K562 (cell line): ENCODE measurements around the gene PDE5A.
"Not testable (repeated sequence)": the region's sequence is repeated elsewhere in the genome, so short reads cannot be mapped to it uniquely, and the experiment has no call there.

Source experiments
- CBX1 ChIP-seq: sonication (generic); IDR thresholded peaks from 2 replicates; pipeline ENCODE4 v1.6.1; 2016; ENCODE audit warnings: antibody characterized with exemption, low read depth, mild to moderate bottlenecking
- EZH2 ChIP-seq: IDR thresholded peaks from 2 replicates; pipeline ENCODE4 v1.6.1; 2012; ENCODE audit warnings: low read depth, mild to moderate bottlenecking, inconsistent platforms, low read length, borderline replicate concordance
- IRF2 ChIP-seq: sonication (generic); formaldehyde crosslinking; IDR thresholded peaks from 2 replicates; pipeline ENCODE4 v1.8.1; 2022; ENCODE audit warnings: mild to moderate bottlenecking, missing genetic modification reagents
- KLF16 ChIP-seq: IDR thresholded peaks from 2 replicates; pipeline ENCODE4 v1.6.1; 2016; ENCODE audit warnings: antibody characterized with exemption
- MAFF ChIP-seq: IDR thresholded peaks from 2 replicates; pipeline ENCODE4 v1.6.1; 2012; ENCODE audit warnings: low read length, improper control_type of control experiment
- POLR2AphosphoS5 ChIP-seq: IDR thresholded peaks from 2 replicates; pipeline ENCODE4 v1.6.1; 2011; ENCODE audit warnings: mild to moderate bottlenecking, low read depth, low read length, moderate library complexity; ENCODE audit not compliant: control insufficient read depth, insufficient read depth
- SIN3A ChIP-seq, 2 experiments: fragments of 150-350 bp in 1 of 2; IDR thresholded peaks; 2 replicates each; pipeline ENCODE4 v1.6.1; 2011 to 2016; ENCODE audit warnings: borderline replicate concordance in 2 of 2, low read depth in 2 of 2, low read length in 2 of 2, mild to moderate bottlenecking in 2 of 2, moderate library complexity in 2 of 2; ENCODE audit not compliant: control insufficient read depth in 1 of 2
- SPI1 ChIP-seq: IDR thresholded peaks from 2 replicates; pipeline ENCODE4 v1.6.1; 2011; ENCODE audit warnings: low read depth, low read length, control low read depth, borderline replicate concordance
- TF ChIP-seq, protein P1 (sequence below), 3 experiments: IDR thresholded peaks in 2 of 3; conservative IDR thresholded peaks in 1 of 3; 2 replicates each; pipeline ENCODE4 v1.5.1; 2011 to 2012; ENCODE audit warnings: low read length in 3 of 3, mild to moderate bottlenecking in 3 of 3, control low read depth in 2 of 3, improper control_type of control experiment in 1 of 3, inconsistent platforms in 1 of 3, low read depth in 1 of 3, mixed read lengths in 1 of 3, moderate library complexity in 1 of 3; ENCODE audit not compliant: insufficient read depth in 2 of 3
- TF ChIP-seq, protein P2 (sequence below), 2 experiments: fragments of 450-650 bp; formaldehyde crosslinking in 1 of 2; IDR thresholded peaks; 2 replicates each; pipeline versions ENCODE4 v1.4.0 to v1.6.1; 2014 to 2020; ENCODE audit warnings: mild to moderate bottlenecking in 2 of 2, borderline replicate concordance in 1 of 2, low read depth in 1 of 2

DNA sequence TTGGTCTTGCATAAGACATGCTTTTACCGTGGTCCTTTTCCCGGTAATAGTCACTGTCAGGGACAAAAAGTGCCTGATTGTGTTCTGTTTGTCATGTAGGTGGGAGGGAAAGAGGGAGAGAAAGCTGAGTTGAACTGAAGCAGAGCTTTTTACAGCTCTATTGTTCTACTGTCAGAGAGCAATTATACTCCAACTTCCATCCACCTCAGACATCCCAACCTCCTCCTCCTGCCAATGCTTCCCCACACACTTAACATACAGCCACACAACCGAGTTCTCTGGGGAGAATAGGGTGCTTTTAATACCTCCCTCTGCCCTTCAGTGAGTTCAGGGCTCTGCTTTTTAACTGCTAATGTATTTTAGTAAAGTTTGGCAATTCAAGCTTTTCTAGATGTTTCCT, 159.6 kb downstream of the PDE5A start:
- not testable (repeated sequence) for TF ChIP-seq MAFF; SPI1; KLF16; EZH2; POLR2AphosphoS5; IRF2 (CRISPR knock-in tag); CBX1; SIN3A (IDR thresholded peaks at IDR 0.05; ENCODE audit: borderline replicate concordance in 2 of 2, control insufficient read depth in 1 of 2, low read depth in 2 of 2, low read length in 2 of 2)
- TF ChIP-seq, protein P1, sequence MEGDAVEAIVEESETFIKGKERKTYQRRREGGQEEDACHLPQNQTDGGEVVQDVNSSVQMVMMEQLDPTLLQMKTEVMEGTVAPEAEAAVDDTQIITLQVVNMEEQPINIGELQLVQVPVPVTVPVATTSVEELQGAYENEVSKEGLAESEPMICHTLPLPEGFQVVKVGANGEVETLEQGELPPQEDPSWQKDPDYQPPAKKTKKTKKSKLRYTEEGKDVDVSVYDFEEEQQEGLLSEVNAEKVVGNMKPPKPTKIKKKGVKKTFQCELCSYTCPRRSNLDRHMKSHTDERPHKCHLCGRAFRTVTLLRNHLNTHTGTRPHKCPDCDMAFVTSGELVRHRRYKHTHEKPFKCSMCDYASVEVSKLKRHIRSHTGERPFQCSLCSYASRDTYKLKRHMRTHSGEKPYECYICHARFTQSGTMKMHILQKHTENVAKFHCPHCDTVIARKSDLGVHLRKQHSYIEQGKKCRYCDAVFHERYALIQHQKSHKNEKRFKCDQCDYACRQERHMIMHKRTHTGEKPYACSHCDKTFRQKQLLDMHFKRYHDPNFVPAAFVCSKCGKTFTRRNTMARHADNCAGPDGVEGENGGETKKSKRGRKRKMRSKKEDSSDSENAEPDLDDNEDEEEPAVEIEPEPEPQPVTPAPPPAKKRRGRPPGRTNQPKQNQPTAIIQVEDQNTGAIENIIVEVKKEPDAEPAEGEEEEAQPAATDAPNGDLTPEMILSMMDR (IDR thresholded peaks at IDR 0.05 in 2 of 3, conservative IDR thresholded peaks at IDR 0.05 in 1 of 3; ENCODE audit: insufficient read depth in 2 of 3, low read depth in 1 of 3, low read length in 3 of 3): not testable (repeated sequence)
- TF ChIP-seq, protein P2, sequence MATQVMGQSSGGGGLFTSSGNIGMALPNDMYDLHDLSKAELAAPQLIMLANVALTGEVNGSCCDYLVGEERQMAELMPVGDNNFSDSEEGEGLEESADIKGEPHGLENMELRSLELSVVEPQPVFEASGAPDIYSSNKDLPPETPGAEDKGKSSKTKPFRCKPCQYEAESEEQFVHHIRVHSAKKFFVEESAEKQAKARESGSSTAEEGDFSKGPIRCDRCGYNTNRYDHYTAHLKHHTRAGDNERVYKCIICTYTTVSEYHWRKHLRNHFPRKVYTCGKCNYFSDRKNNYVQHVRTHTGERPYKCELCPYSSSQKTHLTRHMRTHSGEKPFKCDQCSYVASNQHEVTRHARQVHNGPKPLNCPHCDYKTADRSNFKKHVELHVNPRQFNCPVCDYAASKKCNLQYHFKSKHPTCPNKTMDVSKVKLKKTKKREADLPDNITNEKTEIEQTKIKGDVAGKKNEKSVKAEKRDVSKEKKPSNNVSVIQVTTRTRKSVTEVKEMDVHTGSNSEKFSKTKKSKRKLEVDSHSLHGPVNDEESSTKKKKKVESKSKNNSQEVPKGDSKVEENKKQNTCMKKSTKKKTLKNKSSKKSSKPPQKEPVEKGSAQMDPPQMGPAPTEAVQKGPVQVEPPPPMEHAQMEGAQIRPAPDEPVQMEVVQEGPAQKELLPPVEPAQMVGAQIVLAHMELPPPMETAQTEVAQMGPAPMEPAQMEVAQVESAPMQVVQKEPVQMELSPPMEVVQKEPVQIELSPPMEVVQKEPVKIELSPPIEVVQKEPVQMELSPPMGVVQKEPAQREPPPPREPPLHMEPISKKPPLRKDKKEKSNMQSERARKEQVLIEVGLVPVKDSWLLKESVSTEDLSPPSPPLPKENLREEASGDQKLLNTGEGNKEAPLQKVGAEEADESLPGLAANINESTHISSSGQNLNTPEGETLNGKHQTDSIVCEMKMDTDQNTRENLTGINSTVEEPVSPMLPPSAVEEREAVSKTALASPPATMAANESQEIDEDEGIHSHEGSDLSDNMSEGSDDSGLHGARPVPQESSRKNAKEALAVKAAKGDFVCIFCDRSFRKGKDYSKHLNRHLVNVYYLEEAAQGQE (IDR thresholded peaks at IDR 0.05; ENCODE audit: borderline replicate concordance): not testable (repeated sequence)
- TF ChIP-seq, protein P2 (CRISPR knock-in tag; IDR thresholded peaks at IDR 0.05; ENCODE audit: low read depth): not testable (repeated sequence)
